Activated CD8-positive, alpha-beta T cell treated with anti-CD3 and anti-CD28 coated beads, Interleukin-2, amount 10 ng/mL, durations not matched to agents 7 days and 5 days (primary cell): Measurements from ENCODE around the gene EXOC6. TPM values are rescaled to one million over a fixed set of nuclear protein-coding genes. Genes with fewer than 3 reads are reported as not detected.

Source experiments
- ATAC-seq: fragments of 150-1000 bp; cut with Tn5 transposase; one replicate; pipeline ENCODE4 v1.10.0; 2021; ENCODE audit warnings: moderate library complexity
- CTCF ChIA-PET: fragments of 350-600 bp; sonication (Branson Sonifier 250); formaldehyde crosslinking; loops from one replicate; lab custom pipeline; 2021; ENCODE audit warnings: antibody characterized with exemption; lab: Charles Lee
- POLR2A ChIA-PET: fragments of 350-600 bp; sonication (Branson Sonifier 250); formaldehyde crosslinking; loops from one replicate; lab custom pipeline; 2021; ENCODE audit warnings: antibody characterized with exemption; lab: Charles Lee
- DNase-seq: peaks from one replicate; pipeline ENCODE4 v3.0.0-alpha.2; 2020
- H3K27ac Mint-ChIP-seq: one replicate; pipeline ENCODE4 v1.8.0; 2021; ENCODE audit warnings: mild to moderate bottlenecking, mixed read lengths
- H3K27me3 Mint-ChIP-seq: one replicate; pipeline ENCODE4 v1.8.0; 2021; ENCODE audit warnings: low read depth, mixed read lengths
- H3K36me3 Mint-ChIP-seq: one replicate; pipeline ENCODE4 v1.8.0; 2021; ENCODE audit warnings: low read depth, mixed read lengths
- H3K4me1 Mint-ChIP-seq: one replicate; pipeline ENCODE4 v1.8.0; 2021; ENCODE audit warnings: low read depth, mixed read lengths
- H3K4me3 Mint-ChIP-seq: one replicate; pipeline ENCODE4 v1.8.0; 2021; ENCODE audit warnings: mild to moderate bottlenecking, mixed read lengths
- H3K9me3 Mint-ChIP-seq: one replicate; pipeline ENCODE4 v1.8.0; 2022; ENCODE audit warnings: mixed read lengths; ENCODE audit not compliant: insufficient read depth
- total RNA-seq, 2 experiments: library from RNA; stranded (reverse); gene quantifications; one replicate each; pipeline ENCODE4 v1.2.3, GENCODE V29; 2021

Gene EXOC6
- total RNA-seq, 2 experiments from 2014 or later: 11.7 to 12.5 TPM

DNA sequence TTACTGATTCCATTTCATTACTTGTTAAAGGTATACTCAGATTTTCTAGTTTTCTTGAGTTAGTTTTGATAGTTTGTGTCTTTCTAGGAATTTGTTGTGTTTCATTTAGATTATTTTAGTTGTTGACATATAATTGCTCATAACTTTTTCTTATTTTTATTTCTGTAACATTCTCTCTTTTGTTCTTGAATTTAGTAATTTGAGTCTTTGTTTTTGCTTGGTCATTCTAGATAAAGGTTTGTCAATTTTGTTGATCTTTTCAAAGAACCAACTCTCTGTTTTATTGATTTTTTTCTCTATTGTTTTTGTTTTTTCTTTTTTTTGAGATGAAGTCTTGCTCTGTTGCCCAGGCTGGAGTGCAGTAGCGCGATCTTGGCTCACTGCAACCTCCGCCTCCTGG is 7.2 kb downstream of the EXOC6 start:
- peaks cover 23% of the 10 kb centered on the region for H3K9me3 Mint-ChIP-seq
- CTCF ChIA-PET: interaction anchor here (0.6 to 1.9 kb wide), 3 partner anchors 9 to 34 kb away, joined by 4 to 11 read pairs (median 6); no protein-coding TSS in a partner anchor
- no peak for ATAC-seq
- peaks cover 29% of the 10 kb centered on the region for H3K36me3 Mint-ChIP-seq
- no peak overlapping the region for H3K4me3 Mint-ChIP-seq
- no peak for DNase-seq
- POLR2A ChIA-PET: no interaction called here
- H3K27ac Mint-ChIP-seq: no peak overlapping the region
- H3K4me1 Mint-ChIP-seq: no peaks in the 10 kb centered on the region
- no peaks in the 10 kb centered on the region for H3K27me3 Mint-ChIP-seq

DNA sequence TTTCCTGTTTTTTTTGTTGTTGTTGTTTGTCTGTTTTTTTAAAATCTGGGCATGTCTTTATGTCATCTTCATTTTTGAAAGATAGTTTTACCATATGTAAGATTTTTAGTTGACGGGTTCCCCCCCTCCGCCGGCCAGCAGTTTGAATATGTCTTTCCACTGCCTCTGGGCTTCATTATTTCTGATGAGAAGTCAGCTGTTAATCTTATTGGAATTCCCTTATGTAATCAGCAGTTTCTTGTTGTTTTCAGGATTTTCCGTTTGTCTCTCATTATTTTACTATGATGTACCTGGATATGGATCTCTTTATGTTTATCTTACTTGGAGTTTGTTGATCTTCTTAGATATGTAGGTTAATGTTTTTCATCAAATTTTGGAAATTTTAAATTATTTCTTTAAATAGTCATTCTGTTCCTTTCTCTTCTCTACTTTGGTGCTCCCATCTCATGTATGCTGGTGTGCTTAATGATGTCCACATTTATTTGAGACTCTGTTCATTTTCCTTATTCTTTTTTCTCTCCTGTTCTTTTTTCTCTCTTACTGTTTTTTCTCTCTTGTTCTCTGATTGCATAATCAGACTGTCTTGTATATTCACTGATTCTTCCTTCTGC is 9.7 kb downstream of the EXOC6 start:
- POLR2A ChIA-PET: no interaction called here
- no peaks in the 10 kb centered on the region for H3K4me1 Mint-ChIP-seq
- CTCF ChIA-PET: no interaction called here
- no peak overlapping the region for H3K4me3 Mint-ChIP-seq
- H3K36me3 Mint-ChIP-seq: peaks cover 34% of the 10 kb centered on the region
- ATAC-seq (no peak), DNase-seq (no peak)
- H3K27me3 Mint-ChIP-seq: no peaks in the 10 kb centered on the region
- no peak overlapping the region for H3K27ac Mint-ChIP-seq
- peaks cover 24% of the 10 kb centered on the region for H3K9me3 Mint-ChIP-seq

DNA sequence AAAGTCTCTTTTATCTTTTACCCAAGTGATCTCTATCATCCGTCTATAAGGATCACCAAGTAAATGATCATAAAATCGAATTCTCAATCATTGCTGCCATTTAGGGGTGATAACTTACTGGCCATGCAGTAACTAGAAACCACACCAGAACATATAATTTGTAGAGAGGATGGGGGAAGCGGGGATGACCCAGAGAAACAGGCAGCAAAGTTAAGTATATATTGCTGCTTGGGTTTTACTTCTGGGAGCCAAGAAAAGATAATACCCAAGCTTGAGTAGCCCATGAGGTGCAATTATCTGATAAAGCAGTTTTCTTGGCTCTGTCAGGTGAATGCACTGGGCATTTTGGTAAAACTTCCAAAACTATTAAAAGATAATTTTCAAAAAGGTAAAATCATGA is 18.9 kb downstream of the EXOC6 start:
- ChIA-PET CTCF (interaction anchor here (1.5 to 1.6 kb wide), 3 partner anchors 24 to 48 kb away, joined by 3 to 8 read pairs (median 4); no protein-coding TSS in a partner anchor), POLR2A (interaction anchor here (0.9 kb wide), 1 partner anchor 19 kb away, joined by 3 read pairs; the partner anchor contains the start of gene EXOC6)
- ATAC-seq: no peak
- Mint-ChIP-seq H3K9me3 (no peaks in the 10 kb centered on the region), H3K4me1 (no peaks in the 10 kb centered on the region), H3K36me3 (peaks cover under 1% of the 10 kb centered on the region), H3K4me3 (no peak overlapping the region), H3K27ac (no peak overlapping the region), H3K27me3 (no peaks in the 10 kb centered on the region)
- DNase-seq: no peak

DNA sequence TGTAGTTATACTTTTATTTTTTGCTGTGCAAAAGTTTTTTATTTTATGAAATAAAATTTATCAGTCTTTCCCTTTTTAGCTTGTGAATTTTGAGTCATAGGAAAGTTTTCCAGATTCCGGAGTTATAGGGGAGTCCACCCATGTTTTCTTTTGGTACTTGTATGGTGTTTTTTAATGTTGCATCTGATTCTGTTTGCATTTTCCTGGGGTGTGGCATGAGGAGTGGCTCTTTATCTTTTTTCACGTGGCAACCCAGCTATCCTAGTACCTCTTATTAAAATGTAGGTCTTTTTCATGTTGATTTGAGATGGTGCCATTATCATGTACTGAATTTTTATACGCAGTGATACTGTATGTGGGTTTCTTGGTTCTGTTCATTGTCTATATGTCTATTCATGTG is 19.7 kb downstream of the EXOC6 start:
- no peak overlapping the region for H3K4me3 Mint-ChIP-seq
- peaks cover 4% of the 10 kb centered on the region for H3K4me1 Mint-ChIP-seq
- H3K27ac Mint-ChIP-seq: no peak overlapping the region
- no peak for DNase-seq
- H3K9me3 Mint-ChIP-seq: no peaks in the 10 kb centered on the region
- ATAC-seq: no peak
- no peaks in the 10 kb centered on the region for H3K36me3 Mint-ChIP-seq
- no peaks in the 10 kb centered on the region for H3K27me3 Mint-ChIP-seq
- ChIA-PET CTCF (interaction anchor here (1.5 to 1.6 kb wide), 3 partner anchors 25 to 47 kb away, joined by 3 to 8 read pairs (median 4); no protein-coding TSS in a partner anchor), POLR2A (no interaction called here)

DNA sequence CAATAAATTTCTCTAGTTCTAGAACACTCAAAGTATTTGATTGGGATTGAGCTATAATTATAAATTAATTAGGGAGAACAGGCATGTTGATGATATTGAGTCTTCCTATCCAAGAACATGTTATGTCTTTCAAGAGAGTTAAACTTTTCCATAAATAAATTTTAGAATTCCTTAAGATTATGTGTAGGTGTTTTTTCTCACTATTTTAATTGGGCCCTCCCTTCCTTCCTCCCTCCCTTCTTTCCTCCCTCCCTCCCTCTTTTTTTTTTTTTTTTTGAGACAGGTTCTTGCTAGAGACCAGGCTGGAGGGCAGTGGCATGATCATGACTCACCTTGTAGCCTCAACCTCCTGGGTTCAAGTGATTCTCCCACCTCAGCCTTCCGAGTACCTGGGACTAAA is 20.2 kb downstream of the EXOC6 start:
- no peaks in the 10 kb centered on the region for H3K9me3 Mint-ChIP-seq
- H3K27ac Mint-ChIP-seq: no peak overlapping the region
- CTCF ChIA-PET: interaction anchor here (1.5 to 1.6 kb wide), 3 partner anchors 26 to 46 kb away, joined by 3 to 8 read pairs (median 4); no protein-coding TSS in a partner anchor
- DNase-seq (no peak), ATAC-seq (no peak)
- H3K27me3 Mint-ChIP-seq: no peaks in the 10 kb centered on the region
- POLR2A ChIA-PET: no interaction called here
- no peak overlapping the region for H3K4me3 Mint-ChIP-seq
- H3K4me1 Mint-ChIP-seq: peaks cover 6% of the 10 kb centered on the region
- no peaks in the 10 kb centered on the region for H3K36me3 Mint-ChIP-seq

DNA sequence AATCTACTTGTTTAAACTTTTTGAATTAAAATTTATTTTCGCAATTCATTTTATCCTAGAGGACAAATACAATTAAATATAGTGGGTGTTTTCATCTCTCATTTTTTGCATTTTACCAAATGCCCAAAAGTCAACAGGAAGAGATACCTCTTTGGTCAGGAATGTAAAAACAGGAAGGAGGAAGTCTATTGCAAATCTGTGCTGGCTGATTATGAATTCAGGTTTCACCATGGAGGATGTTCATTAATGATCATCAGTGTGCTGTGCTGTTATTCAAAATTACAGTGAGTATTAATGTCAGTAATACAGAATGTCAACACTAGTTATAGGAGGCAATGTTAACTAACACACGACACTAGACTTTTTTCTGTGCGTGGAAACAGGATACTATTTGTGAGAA is 24.7 kb downstream of the EXOC6 start:
- DNase-seq: no peak
- CTCF ChIA-PET: interaction anchor here (1.7 kb wide), 1 partner anchor 30 kb away, joined by 5 read pairs; no protein-coding TSS in a partner anchor
- POLR2A ChIA-PET: no interaction called here
- Mint-ChIP-seq H3K27ac (no peak overlapping the region), H3K4me3 (no peak overlapping the region), H3K27me3 (no peaks in the 10 kb centered on the region), H3K4me1 (peaks cover 18% of the 10 kb centered on the region), H3K9me3 (no peaks in the 10 kb centered on the region), H3K36me3 (no peaks in the 10 kb centered on the region)
- ATAC-seq: no peak

DNA sequence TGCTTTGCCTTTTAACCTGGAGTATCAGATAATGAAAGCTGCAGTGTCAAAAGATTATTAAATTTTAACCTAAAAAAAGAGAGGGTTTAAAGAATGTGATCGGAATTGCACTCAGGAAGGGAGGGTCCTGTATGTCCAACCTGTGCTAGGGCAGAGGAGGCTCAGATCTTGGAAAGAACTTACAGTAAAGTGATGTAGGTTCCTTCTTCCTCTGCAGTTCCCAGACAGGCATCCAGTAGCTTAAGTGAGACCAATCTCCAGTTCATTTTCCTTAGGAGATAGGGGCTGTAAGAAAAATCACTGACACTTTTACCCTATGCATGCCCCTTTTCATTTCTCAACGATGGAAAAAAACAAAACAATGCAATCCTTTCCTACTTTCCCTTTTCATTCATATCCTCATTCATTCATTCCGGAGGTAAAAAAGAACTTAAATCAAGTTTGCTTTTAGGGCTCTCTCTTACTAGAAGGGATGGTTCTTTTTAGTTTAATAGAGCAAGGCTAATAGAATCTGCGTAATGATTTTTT is 28.3 kb downstream of the EXOC6 start:
- H3K4me1 Mint-ChIP-seq: peaks cover 18% of the 10 kb centered on the region
- H3K9me3 Mint-ChIP-seq: no peaks in the 10 kb centered on the region
- H3K27me3 Mint-ChIP-seq: no peaks in the 10 kb centered on the region
- CTCF ChIA-PET: interaction anchor here (1.8 to 2.5 kb wide), 2 partner anchors 9 to 34 kb away, joined by 5 to 15 read pairs; no protein-coding TSS in a partner anchor
- DNase-seq (no peak), ATAC-seq (no peak)
- no peaks in the 10 kb centered on the region for H3K36me3 Mint-ChIP-seq
- no peak overlapping the region for H3K27ac Mint-ChIP-seq
- no peak overlapping the region for H3K4me3 Mint-ChIP-seq
- POLR2A ChIA-PET: no interaction called here

DNA sequence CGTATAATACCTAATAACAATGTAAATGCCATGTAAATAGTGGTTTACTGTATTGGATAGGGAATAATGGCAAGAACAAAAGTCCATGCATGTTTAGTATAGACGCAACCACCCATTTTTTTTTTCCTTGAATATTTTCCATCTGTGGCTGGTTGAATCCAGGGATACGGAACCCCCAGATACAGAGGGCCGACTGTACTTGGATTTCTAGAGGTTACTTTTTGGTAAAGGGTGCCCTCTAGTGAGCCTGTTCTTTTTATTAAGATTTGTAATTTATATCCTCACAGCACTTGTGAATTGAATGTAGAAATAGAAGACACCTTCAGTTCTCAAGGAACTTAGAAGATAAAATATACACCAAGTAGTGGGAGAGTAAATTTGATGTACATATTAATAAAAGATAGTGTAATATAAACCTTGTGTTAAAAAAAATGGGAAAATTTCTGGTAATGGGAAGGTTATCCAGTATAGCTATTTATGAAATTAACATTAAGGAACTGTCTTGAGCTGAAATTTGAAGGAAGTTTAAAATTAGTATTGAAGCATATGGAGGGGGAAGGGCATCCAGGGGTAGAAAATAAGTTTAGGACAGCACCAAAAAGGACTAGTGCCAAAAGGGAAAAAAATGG is 32.0 kb downstream of the EXOC6 start:
- no peak for ATAC-seq
- Mint-ChIP-seq H3K27ac (no peak overlapping the region), H3K9me3 (no peaks in the 10 kb centered on the region), H3K4me1 (peaks cover 12% of the 10 kb centered on the region), H3K36me3 (no peaks in the 10 kb centered on the region), H3K4me3 (no peak overlapping the region), H3K27me3 (no peaks in the 10 kb centered on the region)
- ChIA-PET CTCF (interaction anchor here (0.7 to 1.5 kb wide), 8 partner anchors 11 to 133 kb away, joined by 3 to 8 read pairs (median 4); partner anchors contain the start of gene EXOC6), POLR2A (interaction anchor here (1.0 kb wide), 1 partner anchor 37 kb away, joined by 5 read pairs; no protein-coding TSS in a partner anchor)
- DNase-seq: no peak

DNA sequence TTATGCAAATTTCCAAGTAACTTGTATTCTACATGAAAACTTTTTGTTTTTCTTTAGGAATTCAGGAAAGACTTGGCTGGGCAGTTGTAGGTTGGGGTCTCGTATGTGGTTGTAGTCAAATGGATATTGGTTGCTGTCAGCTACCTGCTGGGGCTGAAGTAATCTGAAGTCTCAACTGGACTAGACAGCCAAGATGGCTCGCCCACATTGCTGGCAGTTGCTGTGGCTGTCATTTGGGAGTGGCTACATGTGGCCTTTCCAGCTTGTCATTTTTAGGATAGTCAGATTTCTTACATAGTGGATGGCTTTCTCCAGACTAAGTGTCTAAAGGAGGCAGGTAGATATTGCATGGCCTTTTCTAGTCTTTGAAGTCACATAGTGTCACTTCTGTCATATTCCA is 32.6 kb downstream of the EXOC6 start:
- H3K27me3 Mint-ChIP-seq: no peaks in the 10 kb centered on the region
- no peak for ATAC-seq
- no peaks in the 10 kb centered on the region for H3K36me3 Mint-ChIP-seq
- no peaks in the 10 kb centered on the region for H3K9me3 Mint-ChIP-seq
- no peak overlapping the region for H3K4me3 Mint-ChIP-seq
- ChIA-PET CTCF (interaction anchor here (0.7 to 1.5 kb wide), 8 partner anchors 10 to 134 kb away, joined by 3 to 8 read pairs (median 4); partner anchors contain the start of gene EXOC6), POLR2A (interaction anchor here (1.0 kb wide), 1 partner anchor 37 kb away, joined by 5 read pairs; no protein-coding TSS in a partner anchor)
- DNase-seq: no peak
- peaks cover 12% of the 10 kb centered on the region for H3K4me1 Mint-ChIP-seq
- H3K27ac Mint-ChIP-seq: no peak overlapping the region

DNA sequence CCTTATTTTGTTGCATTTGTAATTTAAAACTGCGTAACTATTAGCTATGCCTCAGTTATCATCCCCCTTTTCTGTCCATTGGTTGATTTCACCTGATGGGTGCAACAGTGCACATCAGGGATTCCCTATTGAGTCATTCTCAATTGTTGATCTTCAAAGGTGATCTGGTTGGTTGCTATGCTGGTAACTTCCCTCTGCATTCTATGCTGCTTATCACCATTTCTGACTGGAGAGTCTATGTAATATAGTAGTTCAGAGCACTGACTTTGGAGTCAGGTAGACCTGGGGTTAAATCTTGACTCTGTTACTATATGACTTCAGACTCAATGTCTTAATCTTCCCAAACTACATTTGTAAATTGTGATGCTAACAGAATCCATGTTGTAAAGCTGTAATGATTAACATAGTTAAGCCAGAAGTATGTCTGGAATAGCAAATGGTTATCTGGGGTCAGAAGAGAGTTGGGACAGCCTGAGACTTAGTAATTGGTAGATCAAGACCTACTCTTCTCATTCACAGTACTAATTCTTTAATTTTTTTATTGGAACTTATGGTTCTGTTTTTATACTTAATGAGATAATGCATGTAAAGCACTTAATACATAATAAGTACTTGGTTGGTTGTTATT is 38.1 kb downstream of the EXOC6 start:
- Mint-ChIP-seq H3K4me3 (no peak overlapping the region), H3K27me3 (no peaks in the 10 kb centered on the region), H3K4me1 (no peaks in the 10 kb centered on the region), H3K36me3 (no peaks in the 10 kb centered on the region), H3K9me3 (no peaks in the 10 kb centered on the region), H3K27ac (no peak overlapping the region)
- ChIA-PET CTCF (interaction anchor here (1.0 to 2.2 kb wide), 7 partner anchors 15 to 466 kb away, joined by 3 to 9 read pairs (median 3); no protein-coding TSS in a partner anchor), POLR2A (no interaction called here)
- ATAC-seq (no peak), DNase-seq (no peak)

DNA sequence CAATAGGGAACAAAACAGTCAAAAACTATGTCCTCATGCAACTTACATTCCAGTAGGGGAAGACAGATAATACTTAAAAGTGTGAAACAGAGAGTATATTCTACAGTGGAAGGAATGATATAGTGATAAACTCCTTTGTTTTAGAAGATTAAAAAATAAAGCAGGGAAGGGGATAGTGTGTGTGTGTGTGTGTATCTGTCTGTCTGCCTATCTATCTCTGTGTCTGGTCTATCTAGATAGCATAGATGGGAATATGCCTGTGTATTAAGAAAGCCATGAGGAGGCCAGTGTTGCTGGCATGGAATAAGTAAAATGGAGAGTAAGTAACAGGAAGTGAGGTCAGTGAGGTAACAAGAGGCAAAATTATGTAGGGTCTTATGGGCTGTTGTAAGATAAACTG is 42.2 kb downstream of the EXOC6 start:
- POLR2A ChIA-PET: no interaction called here
- Mint-ChIP-seq H3K9me3 (no peaks in the 10 kb centered on the region), H3K27me3 (no peaks in the 10 kb centered on the region), H3K4me3 (no peak overlapping the region), H3K27ac (no peak overlapping the region), H3K36me3 (no peaks in the 10 kb centered on the region), H3K4me1 (no peaks in the 10 kb centered on the region)
- DNase-seq: no peak
- ATAC-seq: no peak
- CTCF ChIA-PET: interaction anchor here (1.4 to 2.0 kb wide), 3 partner anchors 10 to 12 kb away, joined by 3 to 6 read pairs (median 5); no protein-coding TSS in a partner anchor
